CD4-positive, alpha-beta T cell treated with Interferon alpha-2 for 1 hour (primary cell): ENCODE data around the gene LMO7.

Experiments
- DNase-seq, 2 donors: peaks; one replicate each; pipeline ENCODE4 v3.0.0-alpha.2; 2020 to 2022

The LMO7 gene

DNA sequence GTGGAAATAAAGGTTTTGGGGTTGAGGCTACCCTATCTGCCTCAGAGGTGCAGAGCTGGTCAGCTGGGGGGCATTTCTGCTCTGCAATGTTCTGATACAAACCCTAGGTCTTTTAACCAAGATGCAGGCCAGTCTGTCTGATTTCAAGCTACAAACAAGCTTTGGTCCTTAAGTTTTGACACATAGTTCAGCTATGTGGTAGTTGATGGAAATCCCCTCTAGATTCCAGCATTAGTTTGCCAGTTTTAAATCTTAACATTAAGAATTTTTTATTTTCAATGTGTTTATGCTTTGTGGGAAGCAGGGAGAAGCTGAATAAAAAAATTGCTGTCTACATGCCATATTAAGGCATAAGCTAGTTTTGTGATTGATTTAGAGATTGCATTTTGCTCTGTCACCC is 225.7 kb downstream of the LMO7 start:
- no peak for DNase-seq

DNA sequence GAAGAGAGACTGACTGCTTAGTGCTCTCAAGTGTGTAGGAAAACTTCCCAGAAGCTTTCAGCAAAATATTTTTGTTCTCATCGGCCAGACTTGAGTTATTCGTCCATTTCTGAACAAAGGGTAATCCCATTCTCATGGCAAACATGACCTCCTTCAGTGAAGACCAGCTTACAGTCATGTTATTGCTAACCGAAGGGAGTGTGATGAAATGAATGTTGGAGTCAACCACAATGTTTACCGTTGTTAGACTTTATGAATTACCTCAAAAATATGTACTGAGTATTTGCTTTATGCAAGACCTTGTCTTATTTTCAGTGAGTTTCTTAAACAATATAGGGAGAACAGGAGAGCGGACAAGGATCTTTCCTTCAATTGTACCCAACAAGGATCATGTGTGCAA is 228.6 kb downstream of the LMO7 start:
- DNase-seq, result no peak

DNA sequence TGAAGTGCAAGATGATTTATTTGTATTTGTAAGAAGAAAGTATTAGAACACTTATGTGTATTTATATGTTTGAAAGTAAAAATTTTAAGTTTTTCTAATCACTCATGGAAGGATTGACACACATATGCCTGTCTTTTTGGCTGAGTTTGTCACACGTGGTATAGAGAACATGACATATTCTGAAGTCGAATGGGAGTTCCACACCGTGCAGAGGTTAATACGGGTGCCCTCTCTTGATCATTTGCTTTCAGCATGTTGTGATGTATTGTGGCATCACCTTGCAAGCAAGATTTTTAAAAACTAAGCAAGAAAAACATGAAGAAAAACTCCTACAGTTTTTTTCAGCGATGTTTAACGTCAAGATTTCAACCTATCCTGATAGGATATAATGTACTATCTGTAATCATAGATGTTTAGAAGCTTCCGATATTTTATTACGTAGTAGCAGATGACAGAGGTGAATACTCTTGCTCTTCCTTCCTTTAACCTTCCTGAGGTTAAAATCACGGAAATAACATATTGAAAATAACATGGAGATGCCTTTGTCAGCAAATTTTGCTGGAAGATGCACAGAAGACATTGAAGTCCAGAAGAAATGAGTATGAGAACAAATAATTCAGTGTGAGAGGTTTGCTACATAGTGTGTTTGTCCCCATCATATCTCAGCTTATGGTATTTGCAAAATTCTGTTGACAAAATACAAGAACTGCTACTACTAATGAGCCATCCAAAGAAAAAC is 231.4 kb downstream of the LMO7 start:
- no peak for DNase-seq

DNA sequence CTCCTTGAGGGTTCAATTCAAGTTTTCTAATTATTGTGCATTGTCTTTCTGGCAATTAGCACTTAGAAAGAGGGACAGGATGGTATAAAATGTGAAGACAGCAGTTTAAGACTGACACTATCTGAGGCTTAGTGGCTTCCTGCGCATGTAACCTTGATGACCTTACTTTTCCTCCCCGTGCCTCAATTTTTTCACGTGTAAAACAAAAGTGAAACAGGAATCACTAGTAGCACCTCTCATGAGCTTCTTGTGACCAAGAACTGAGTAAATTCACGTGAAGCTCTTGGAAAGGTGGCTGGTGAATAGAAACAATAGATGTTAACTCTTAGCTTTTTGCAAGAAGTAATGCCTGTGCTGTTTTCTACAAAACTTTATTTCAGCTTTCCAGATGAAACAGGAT is 233.9 kb downstream of the LMO7 start:
- DNase-seq, result peak in 1 of 2 donors; percentile 57

DNA sequence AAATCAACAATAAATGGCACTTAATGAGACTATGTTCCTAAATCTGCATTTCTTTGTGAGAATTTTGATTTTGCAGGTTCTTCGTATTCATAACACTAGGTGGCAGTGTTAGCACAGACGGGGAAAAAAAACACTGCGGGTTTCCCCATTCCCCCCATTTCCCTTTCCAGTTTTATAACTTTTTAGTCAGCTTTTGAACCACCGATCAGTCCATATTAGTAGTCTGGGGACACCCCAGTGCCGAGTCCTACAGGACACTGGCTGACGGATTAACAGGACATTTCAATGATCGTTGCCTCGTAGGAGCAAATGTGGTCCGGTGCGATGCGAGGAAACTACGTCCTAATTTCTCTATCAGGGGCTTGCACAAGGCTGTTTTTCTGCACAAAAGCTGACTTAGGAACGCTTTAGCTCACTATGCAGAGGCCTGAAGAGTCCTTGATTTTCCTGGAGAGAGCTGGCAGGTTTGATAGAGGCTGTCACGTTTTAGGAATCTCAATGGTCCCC is 234.3 kb downstream of the LMO7 start:
- DNase-seq, result peak in 1 of 2 donors; percentile 51

DNA sequence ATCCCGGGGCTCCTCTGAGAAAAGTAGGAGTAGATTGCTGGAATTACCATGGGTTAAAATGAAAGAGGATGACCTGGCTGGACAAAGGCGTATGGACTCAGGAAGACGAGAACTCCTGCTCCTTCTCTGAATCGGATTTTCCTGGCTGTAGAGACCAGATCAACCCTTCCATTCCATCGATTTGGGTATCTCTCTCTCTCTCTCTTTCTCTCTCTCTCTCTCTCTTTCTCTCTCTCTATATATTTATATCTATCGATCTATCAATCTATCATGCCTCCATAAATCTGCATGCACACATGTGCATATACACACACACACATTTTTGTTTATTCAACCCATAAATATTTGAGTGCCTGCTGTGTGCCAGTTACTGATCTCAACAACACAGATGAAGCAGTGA is 234.9 kb downstream of the LMO7 start:
- DNase-seq, result no peak

DNA sequence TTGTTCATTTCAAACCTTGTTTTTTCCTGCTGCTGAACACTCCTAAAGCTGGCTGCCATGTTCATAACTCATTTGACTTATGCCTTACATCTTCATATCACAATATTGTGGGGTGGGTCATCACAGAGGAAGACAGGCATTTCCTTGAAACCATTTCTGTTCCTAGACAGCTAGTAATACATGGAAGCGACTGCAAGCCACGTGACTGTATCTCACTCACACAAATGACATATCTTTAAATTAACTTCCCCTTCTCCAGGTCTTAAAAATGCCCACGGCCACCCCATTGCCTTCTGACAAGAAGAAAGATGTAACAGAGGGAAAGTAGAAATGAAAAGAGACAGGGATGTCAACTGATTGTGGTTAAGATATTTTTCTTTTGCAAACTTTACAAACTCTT is 236.8 kb downstream of the LMO7 start:
- peak in 1 of 2 donors; percentile 16 for DNase-seq

DNA sequence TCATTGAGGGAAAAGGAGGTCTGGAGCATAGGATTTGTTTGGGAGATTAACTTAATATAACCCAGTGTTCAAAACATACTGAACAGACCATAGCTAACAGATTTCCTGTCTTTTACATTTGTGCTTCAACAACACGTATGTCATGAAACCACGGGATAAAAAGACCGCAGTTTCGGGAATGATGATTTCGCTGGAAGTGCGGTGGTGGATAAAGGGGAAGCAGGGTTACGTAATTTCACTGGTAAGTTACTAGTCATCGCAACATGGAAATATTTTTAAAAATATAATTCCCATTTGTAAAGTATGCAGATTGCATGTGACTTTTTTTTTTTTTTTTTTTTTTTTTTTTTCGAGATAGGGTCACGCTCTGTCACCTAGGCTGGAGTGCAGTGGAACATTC is 237.4 kb downstream of the LMO7 start:
- peak in 1 of 2 donors; percentile 6 for DNase-seq

DNA sequence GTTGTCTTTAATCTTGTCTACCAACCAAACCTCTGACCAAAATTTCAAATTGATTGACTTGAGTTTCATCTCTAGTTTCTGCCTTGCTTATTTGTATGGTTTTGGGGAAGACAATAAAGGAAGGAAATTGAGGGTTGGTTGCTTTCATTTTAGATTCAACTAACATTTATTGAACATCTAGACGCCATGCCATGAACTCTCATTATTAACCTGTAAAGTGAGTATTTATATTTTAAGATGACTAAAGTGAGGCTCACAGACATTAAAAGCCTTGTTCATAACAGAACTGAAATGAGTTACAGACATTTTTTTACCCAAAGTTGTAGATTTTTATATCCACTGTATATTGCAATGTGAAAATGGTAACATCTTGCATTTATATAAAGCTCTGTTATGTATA is 239.3 kb downstream of the LMO7 start:
- DNase-seq, result no peak

DNA sequence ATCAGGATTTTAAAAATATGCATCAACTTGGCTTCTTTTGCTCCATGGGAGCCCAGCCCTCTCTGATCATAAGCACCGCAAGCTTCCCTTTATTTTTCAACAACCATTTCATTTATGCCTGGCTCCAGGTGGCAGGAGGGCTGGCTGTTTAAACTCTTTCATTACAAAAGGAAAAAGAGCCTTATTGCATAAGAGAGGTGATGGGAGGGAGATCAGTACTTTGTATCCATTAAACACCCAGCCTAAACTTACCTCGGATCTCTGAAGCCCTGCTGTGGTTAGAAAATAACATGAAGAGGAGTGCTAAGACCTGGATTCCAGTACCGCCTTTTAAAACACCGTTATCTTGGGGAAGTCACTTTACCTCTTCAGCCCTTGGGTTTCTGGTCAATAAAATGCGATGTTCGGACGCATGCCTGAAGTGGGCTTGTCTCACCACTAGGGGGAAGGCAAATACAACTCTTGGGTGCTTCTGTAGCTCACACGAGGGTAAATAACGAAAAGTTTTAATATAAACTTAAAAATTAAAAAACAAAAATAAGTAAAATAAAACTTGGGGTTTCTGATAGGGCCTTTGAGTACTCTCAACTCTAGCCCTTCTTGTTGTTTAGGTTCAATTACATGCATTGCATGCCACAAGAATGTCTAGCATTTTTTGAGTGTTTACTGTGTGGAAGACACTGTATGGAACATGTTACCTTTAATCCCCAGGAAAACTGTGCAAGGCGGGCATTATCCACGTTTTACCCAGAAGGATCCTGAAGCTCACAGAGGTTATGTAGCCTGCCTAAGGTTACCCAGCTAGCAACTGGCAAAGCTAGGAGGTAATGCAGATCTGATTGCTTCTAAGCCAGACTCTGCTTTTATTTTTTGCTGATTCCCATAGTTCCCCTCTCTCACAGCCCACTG is 240.3 kb downstream of the LMO7 start:
- peak; percentile 43 to 68 for DNase-seq

DNA sequence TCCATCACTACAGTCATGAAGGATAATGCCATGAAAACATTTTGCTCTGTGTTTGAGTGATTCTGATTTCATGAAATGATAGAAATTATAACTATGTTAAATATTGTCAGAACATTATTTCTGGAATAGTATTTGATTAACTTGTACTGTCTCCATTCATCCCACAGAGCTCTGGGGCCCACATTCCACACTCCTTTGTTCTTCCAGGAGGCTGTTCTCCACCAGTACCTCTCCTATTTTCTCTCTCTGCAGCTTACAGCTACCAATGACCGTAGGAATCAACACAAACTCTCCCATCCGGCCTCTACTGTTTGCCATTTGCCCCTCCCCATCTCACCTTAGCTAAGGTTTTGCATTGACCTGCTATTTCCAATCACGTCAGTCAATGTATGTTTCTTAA is 240.9 kb downstream of the LMO7 start:
- no peak for DNase-seq

DNA sequence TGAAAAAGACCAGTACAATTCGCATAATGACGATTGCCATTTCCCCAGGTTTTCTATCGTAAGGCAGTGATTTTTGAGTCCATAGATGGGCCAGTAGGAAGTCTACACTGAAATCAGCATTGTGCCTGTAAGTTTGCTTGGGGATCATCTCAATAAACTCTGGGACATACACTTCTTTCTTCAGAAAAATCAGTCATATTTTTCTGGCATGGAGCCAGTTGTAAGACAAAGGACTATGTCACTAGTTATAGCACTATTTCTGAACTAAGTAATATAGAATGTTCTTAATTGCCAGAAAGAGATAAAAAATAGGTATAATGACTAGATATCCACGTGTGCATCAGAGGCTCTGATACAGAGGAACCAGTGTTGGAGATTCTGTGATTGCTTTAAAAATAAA is 243.5 kb downstream of the LMO7 start:
- DNase-seq, result no peak

DNA sequence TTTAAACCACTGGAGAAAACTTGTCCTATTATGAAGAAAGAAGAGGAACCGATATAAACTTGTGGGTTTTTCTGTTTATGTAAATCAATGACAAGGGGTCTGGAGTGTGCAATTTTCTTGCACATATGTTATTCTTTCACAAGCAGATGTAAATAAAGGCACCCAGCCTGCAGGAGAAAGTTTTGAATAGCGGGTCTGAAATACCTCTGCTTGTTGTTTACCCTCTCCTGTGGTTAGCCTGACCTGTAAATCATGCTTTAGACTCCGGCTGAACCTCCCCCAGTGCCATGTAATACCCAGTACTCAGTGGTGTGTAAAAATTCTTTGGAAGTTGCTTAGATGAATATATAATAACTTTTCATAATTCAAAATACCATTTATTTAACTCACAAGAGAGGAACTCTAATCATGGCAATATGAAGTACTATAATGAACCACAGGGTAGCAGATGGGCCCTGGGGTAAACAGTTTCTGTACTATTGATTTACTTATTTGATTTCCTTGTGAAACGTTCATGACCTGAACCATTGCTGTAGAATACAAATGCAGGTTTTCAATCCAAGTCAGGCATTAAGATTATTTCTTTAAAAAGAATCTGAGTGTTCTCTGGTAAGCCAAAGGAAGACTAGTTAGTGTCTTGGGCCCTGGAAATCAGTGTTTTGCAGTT is 245.1 kb downstream of the LMO7 start:
- DNase-seq, result no peak

DNA sequence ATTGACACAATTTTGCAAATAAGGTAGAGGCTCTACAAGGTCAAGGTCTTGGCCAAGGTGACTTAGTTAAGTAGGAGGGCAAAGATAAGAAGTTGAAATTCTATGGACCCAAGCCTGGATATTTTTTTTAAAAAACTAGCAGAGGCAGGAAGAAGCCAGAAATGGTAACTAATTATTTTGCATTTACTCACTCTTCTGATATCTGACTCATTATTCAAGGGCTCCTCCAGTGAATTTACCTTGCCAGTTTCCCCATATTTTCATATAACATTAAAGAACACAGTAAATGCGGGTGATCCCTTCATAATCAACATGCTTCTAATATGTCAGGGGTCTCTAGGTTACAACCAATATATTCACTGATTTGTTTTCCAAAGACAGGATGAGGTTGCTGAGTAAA is 246.1 kb downstream of the LMO7 start:
- no peak for DNase-seq

DNA sequence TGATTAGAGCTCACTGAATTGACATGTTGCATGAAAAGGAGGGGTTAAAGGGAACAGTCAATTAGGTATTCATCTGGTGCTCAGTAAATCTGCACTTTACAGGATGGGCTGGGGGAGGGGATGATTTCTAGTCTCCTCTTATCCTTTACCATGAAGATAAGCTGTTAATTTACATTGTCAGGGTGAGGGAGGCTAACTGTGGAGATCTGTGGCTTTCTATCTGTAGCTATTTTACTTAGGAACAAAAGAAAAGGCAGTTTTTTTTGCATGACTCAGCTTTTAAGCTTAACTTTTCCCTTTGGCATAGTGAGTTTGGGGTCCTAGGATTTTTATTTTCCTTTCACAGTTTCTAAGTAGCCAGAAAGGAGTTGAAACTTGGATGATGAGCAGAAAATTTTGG is 253.3 kb downstream of the LMO7 start:
- no peak for DNase-seq

DNA sequence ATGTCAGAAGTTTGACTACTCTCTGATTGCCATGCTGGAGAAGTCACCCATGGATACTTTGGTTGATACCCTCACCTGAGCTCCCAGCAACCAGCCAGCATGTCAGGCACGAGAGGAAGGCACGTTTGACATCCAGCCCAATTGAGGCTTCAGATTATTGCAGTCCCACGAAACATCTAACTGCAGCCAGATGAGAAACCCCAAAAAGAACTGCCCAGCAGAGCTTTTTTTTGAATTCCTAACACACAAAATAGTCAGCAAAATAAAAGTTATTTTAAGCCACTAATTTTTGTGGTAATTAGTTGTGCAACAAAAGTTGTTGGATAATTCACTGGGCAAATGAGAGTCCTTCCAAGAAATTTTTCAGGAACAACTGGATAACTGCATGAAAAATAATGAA is 259.0 kb downstream of the LMO7 start:
- no peak for DNase-seq

DNA sequence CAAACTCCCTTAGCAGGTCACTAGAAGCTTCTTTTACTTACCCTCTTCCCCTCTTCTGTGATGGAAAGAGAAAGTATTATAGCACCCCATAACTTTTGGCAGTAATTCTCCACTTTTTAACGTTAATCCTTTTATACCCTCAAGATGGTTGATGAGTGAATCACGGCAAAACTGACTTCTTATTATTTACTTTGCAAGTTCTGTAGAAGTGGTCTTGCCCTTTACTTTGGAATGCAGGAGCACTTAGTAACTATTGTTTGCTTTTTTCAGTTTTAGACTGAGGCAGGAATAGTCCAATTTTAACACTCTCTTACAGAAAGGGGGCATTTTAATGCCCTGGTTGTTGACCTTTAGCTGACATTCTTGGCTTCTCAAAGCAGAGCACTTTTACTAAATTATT is 260.1 kb downstream of the LMO7 start:
- DNase-seq, result no peak

DNA sequence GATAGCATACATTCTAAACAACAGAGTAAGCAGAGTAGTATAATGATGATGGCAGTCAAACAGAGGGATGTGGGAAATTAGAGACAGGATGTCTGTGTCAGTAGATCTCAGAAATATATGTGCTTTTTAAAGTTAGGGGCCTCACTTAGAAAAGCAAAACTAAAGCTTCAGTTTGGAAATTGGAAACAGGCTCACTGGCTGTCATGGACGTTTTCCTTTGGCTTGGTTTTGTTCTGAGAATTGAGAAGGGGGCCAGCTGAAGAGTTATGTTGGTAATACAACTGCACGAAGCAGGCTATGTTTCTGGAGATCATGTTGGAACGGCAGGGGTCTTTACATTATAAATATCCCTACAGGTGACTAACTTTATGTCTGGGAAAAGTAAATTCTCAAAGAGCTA is 261.3 kb downstream of the LMO7 start:
- no peak for DNase-seq

DNA sequence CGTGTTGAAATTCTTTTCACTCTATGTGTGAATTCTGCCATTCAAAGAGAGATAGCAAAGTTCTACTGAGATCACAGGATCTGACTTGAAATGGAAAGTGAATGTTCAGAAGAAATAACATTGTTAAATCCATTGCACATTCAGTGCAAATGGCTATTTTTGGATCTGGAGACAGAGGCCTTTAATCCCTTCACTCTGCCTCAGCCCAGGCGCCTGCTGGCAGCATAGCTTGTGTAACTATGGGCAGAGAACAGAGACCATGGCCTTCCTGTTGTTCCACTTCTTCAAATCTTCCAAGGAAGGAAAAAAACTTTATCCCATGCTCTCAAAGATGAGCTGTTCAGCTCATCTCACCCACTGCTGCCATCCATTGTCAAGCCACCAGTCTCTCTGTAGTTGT is 265.4 kb downstream of the LMO7 start:
- DNase-seq, result no peak

DNA sequence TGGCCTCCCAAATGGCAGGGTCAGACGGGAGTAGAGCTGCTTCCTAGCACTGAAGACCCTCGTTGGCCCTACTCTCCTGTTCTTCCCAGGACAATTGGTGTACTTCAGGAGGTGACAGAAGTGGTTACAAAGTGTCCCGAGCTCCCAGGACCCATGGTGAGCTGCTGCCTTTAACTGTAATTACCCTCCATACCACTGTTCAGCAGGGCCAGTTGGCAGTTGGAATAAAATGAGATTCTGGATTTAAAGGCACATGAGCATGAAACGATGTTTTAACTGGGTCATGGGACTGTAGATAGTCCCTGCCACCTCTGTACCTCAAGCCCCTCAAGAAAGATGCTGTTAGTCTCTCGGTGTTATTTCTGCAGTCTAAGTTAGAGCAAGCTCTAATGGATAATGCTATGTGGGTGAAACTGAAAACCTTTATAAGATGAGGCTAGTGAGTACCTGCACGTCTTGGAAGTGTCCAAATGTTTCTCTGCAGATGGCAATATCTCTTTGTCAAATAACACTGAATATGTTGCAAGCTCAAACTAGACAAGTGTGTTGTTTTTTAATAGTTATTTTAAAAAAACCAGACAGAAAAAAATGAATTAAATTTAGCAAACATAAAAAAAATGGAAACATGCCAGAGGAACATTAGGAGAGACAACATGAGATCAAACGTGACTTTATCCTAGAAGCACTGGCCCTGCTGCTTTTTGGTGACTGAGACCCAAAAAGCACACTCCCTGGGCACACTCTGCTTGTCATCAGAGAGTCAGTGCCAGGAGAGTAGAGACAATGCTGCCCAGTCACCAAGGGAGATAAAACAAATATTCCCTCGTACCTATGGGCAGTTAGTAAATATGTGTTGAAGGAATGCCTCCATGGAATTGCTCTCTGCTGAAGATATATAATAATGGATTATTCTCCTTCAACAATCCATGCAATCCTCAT is 266.3 kb downstream of the LMO7 start:
- no peak for DNase-seq

DNA sequence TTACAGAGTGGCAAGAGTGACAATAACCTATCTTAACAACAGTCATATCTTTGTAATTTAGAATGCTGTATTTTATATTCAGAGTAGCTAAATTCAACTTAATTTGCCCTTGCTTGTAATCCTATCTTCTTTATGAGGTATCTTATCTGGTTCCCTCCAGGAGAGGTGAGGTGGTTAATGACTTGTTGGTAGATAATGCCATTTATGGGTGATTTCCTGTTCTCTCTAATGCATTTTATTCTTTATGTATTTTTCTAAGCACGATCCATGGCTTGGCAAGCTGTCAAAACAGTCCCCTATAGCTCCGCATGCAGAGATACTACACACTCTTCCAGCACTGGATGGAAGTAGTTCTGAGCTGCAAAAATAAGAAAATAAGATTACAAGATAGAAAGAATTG is 267.9 kb downstream of the LMO7 start:
- no peak for DNase-seq

DNA sequence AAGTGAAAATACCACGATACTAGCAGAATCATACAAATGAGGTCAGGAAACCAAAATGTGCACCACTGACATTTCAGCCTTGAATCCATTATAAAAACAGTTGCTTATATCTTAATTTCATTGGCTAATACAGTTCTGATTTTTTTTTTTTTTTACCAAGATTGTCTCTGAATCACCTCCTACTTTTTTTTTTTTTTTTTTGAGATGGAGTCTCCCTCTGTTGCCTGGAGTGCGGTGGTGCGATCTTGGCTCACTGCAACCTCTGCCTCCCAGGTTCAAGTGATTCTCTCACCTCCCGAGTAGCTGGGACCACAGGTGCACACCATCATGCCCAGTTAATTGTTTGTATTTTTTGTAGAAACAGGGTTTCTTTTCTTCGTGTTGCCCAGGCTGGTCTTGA is 270.2 kb downstream of the LMO7 start:
- no peak for DNase-seq
